H9 (cell line): ENCODE results near the gene FLT1. TPM values are rescaled to one million over a fixed set of nuclear protein-coding genes. Genes with fewer than 3 reads are reported as not detected.

Source experiments
- DNase-seq: peaks from one replicate; pipeline ENCODE4 v3.0.0-alpha.2; 2017
- H2AFZ ChIP-seq: one replicate; pipeline ENCODE4 v1.6.1; 2013; ENCODE audit warnings: mild to moderate bottlenecking, low read length, control low read depth, moderate library complexity
- H2AK5ac ChIP-seq: 2 replicates; pipeline ENCODE4 v1.6.1; 2013; ENCODE audit warnings: low read length, control low read depth, mixed read lengths; ENCODE audit not compliant: insufficient read length
- H2BK120ac ChIP-seq: one replicate; pipeline ENCODE4 v1.6.1; 2013; ENCODE audit warnings: low read depth, mild to moderate bottlenecking, low read length, control low read depth, inconsistent platforms; ENCODE audit not compliant: poor library complexity, severe bottlenecking
- H2BK12ac ChIP-seq: 2 replicates; pipeline ENCODE4 v1.6.1; 2013; ENCODE audit warnings: low read length, control low read depth, mixed read lengths, low read depth; ENCODE audit not compliant: insufficient read length
- H2BK15ac ChIP-seq: 2 replicates; pipeline ENCODE4 v1.6.1; 2013; ENCODE audit warnings: low read depth, low read length, control low read depth
- H2BK20ac ChIP-seq: one replicate; pipeline ENCODE4 v1.6.1; 2013; ENCODE audit warnings: low read depth, mild to moderate bottlenecking, low read length, control low read depth, inconsistent platforms; ENCODE audit not compliant: poor library complexity, severe bottlenecking
- H2BK5ac ChIP-seq: 2 replicates; pipeline ENCODE4 v1.6.1; 2013; ENCODE audit warnings: low read length, control low read depth, mixed read lengths; ENCODE audit not compliant: insufficient read length
- H3K14ac ChIP-seq: 2 replicates; pipeline ENCODE4 v1.6.1; 2013; ENCODE audit warnings: low read length, control low read depth; ENCODE audit not compliant: insufficient read depth
- H3K18ac ChIP-seq: 2 replicates; pipeline ENCODE4 v1.6.1; 2013; ENCODE audit warnings: low read depth, mild to moderate bottlenecking, mixed read lengths, low read length, control low read depth; ENCODE audit not compliant: insufficient read length
- H3K23ac ChIP-seq: 2 replicates; pipeline ENCODE4 v1.6.1; 2013; ENCODE audit warnings: low read length, control low read depth, mixed read lengths, low read depth; ENCODE audit not compliant: insufficient read length
- H3K23me2 ChIP-seq: 2 replicates; pipeline ENCODE4 v1.6.1; 2013; ENCODE audit warnings: low read depth, mild to moderate bottlenecking, mixed read lengths, low read length, control low read depth; ENCODE audit not compliant: insufficient read length, poor library complexity, severe bottlenecking
- H3K27ac ChIP-seq: 2 replicates; pipeline ENCODE4 v1.5.1; 2013; ENCODE audit warnings: low read length, control low read depth, mixed read lengths, low read depth; ENCODE audit not compliant: insufficient read length
- H3K27me3 ChIP-seq: 2 replicates; pipeline ENCODE4 v1.6.1; 2013; ENCODE audit warnings: low read length, control low read depth, inconsistent platforms; ENCODE audit not compliant: insufficient read depth
- H3K4ac ChIP-seq: 2 replicates; pipeline ENCODE4 v1.6.1; 2013; ENCODE audit warnings: low read depth, mild to moderate bottlenecking, control low read depth, inconsistent platforms, low read length, moderate library complexity
- H3K4me1 ChIP-seq: 2 replicates; pipeline ENCODE4 v1.6.1; 2013; ENCODE audit warnings: low read length, control low read depth, inconsistent platforms; ENCODE audit not compliant: insufficient read depth
- H3K4me2 ChIP-seq: 2 replicates; pipeline ENCODE4 v1.6.1; 2013; ENCODE audit warnings: low read length, control low read depth, mixed read lengths; ENCODE audit not compliant: insufficient read length, insufficient read depth
- H3K56ac ChIP-seq: 2 replicates; pipeline ENCODE4 v1.6.1; 2013; ENCODE audit warnings: low read depth, mild to moderate bottlenecking, mixed read lengths, low read length, control low read depth; ENCODE audit not compliant: insufficient read length
- H3K79me1 ChIP-seq: 2 replicates; pipeline ENCODE4 v1.6.1; 2013; ENCODE audit warnings: low read depth, mild to moderate bottlenecking, moderate library complexity, low read length, control low read depth, inconsistent platforms; ENCODE audit not compliant: insufficient read depth, poor library complexity, severe bottlenecking
- H3K79me2 ChIP-seq: 2 replicates; pipeline ENCODE4 v1.6.1; 2013; ENCODE audit warnings: low read length, control low read depth, inconsistent platforms; ENCODE audit not compliant: insufficient read depth
- H3K9ac ChIP-seq: 2 replicates; pipeline ENCODE4 v1.6.1; 2013; ENCODE audit warnings: low read length, control low read depth, mixed read lengths; ENCODE audit not compliant: insufficient read length; ENCODE audit errors: extremely low read depth
- H3K9me3 ChIP-seq: one replicate; pipeline ENCODE4 v1.6.1; 2013; ENCODE audit warnings: low read depth, low read length, inconsistent platforms; ENCODE audit not compliant: control insufficient read depth
- H3T11ph ChIP-seq: one replicate; pipeline ENCODE4 v1.6.1; 2013; ENCODE audit warnings: mild to moderate bottlenecking, low read length, control low read depth, inconsistent platforms
- H4K20me1 ChIP-seq: one replicate; pipeline ENCODE4 v1.6.1; 2013; ENCODE audit not compliant: control insufficient read depth, insufficient read length, insufficient read depth
- H4K5ac ChIP-seq: 2 replicates; pipeline ENCODE4 v1.6.1; 2013; ENCODE audit warnings: low read depth, mild to moderate bottlenecking, mixed read lengths, low read length, control low read depth; ENCODE audit not compliant: insufficient read length
- H4K8ac ChIP-seq: replicated peaks from 2 replicates; pipeline ENCODE4 v1.6.1; 2013; ENCODE audit warnings: low read length, control low read depth, mixed read lengths, low read depth; ENCODE audit not compliant: insufficient read length
- H4K91ac ChIP-seq: 2 replicates; pipeline ENCODE4 v1.6.1; 2013; ENCODE audit warnings: low read depth, mild to moderate bottlenecking, moderate library complexity, mixed read lengths, low read length, control low read depth; ENCODE audit not compliant: insufficient read length
- H3K27ac Mint-ChIP-seq, 3 experiments: 2 replicates in 2 of 3; 3 replicates in 1 of 3; pipeline ENCODE4 v1.8.0; 2020 to 2021; ENCODE audit warnings: mixed read lengths in 3 of 3, mild to moderate bottlenecking in 1 of 3, moderate library complexity in 1 of 3
- H3K27me3 Mint-ChIP-seq: 2 replicates; pipeline ENCODE4 v1.8.0; 2021; ENCODE audit warnings: low read depth, mild to moderate bottlenecking, moderate library complexity, mixed read lengths
- H3K36me3 Mint-ChIP-seq, 3 experiments: 2 replicates in 2 of 3; 3 replicates in 1 of 3; pipeline ENCODE4 v1.8.0; 2020 to 2021; ENCODE audit warnings: low read depth in 3 of 3, mixed read lengths in 3 of 3; ENCODE audit not compliant: insufficient read depth in 1 of 3
- H3K4me1 Mint-ChIP-seq, 2 experiments: 2 replicates each; pipeline ENCODE4 v1.8.0; 2020; ENCODE audit warnings: mixed read lengths in 2 of 2
- H3K4me3 Mint-ChIP-seq, 2 experiments: 2 replicates in 1 of 2; 3 replicates in 1 of 2; pipeline ENCODE4 v1.8.0; 2020 to 2021; ENCODE audit warnings: mild to moderate bottlenecking in 2 of 2, mixed read lengths in 2 of 2, moderate library complexity in 1 of 2
- H3K9me3 Mint-ChIP-seq, 2 experiments: 2 replicates in 1 of 2; 3 replicates in 1 of 2; pipeline ENCODE4 v1.8.0; 2020; ENCODE audit warnings: mild to moderate bottlenecking in 2 of 2, mixed read lengths in 2 of 2, moderate library complexity in 1 of 2
- WGBS: extraction: QIAGEN DNeasy Blood & Tissue Kit; methylation state at CpG from one replicate; pipeline ENCODE4 v1.1.7; 2013; ENCODE audit warnings: missing lambda C conversion rate, low lambda C conversion rate, mixed read lengths; ENCODE audit not compliant: insufficient read length; ENCODE audit errors: extremely low coverage; 5-methylcytosine and 5-hydroxymethylcytosine counted together
- total RNA-seq: library from RNA; stranded (reverse); gene quantifications from 2 replicates; pipeline ENCODE4 v1.2.1, GENCODE V29; 2021
- TF ChIP-seq, protein P1 (sequence below): fragments of 200-600 bp; sonication (generic); conservative IDR thresholded peaks from 3 replicates; pipeline ENCODE4 v1.8.0; 2021; ENCODE audit warnings: antibody characterized with exemption, mild to moderate bottlenecking

FLT1 gene
- total RNA-seq, 1 experiment from 2014 or later, result 84.1 TPM

GRCh38 chr13:28532388-28533124 lies 37.6 kb upstream of the FLT1 start:
- Histone ChIP-seq H2AFZ (no peak overlapping the region), H3K9me3 (no peaks in the 10 kb centered on the region), H3K9ac (peak overlapping the region; percentile 6), H3K56ac (no peak overlapping the region), H4K91ac (no peak overlapping the region), H3K4me1 (peaks cover 17% of the 10 kb centered on the region; the same call in 1 of the 2 replicates), H4K5ac (no peak overlapping the region), H2BK5ac (no peak overlapping the region), H3K79me2 (no peaks in the 10 kb centered on the region), H3K4ac (no peak overlapping the region), H2BK12ac (no peak overlapping the region), H2BK20ac (no peak overlapping the region), H2AK5ac (no peak overlapping the region), H3K23ac (no peak overlapping the region), H2BK15ac (no peak overlapping the region), H3K4me2 (peak overlapping the region; percentile 86), H3K27me3 (no peaks in the 10 kb centered on the region; the same call in 1 of the 2 replicates), H3K23me2 (peaks cover 17% of the 10 kb centered on the region), H3K14ac (no peak overlapping the region; the same call in 1 of the 2 replicates), H4K20me1 (no peaks in the 10 kb centered on the region), H3K79me1 (no peaks in the 10 kb centered on the region), H3T11ph (no peak overlapping the region), H3K27ac (no peak overlapping the region), H3K18ac (peak overlapping the region; percentile 32), H2BK120ac (no peak overlapping the region), H4K8ac (no peak overlapping the region)
- Mint-ChIP-seq H3K27me3 (peaks cover 28% of the 10 kb centered on the region), H3K4me1 (peaks cover 20 to 29% of the 10 kb centered on the region in 2 experiments), H3K36me3 (peaks cover 0 to 10% (median 6%) of the 10 kb centered on the region in 3 experiments; a peak in 4 of 7 replicates), H3K27ac (peak overlapping the region in 2 of 3 experiments; percentile 22 to 95; a peak in 2 of 7 replicates), H3K9me3 (peaks cover 3 to 20% of the 10 kb centered on the region in 2 experiments; a peak in 4 of 5 replicates), H3K4me3 (peak overlapping the region; percentile 68 to 83)
- TF ChIP-seq, protein P1, sequence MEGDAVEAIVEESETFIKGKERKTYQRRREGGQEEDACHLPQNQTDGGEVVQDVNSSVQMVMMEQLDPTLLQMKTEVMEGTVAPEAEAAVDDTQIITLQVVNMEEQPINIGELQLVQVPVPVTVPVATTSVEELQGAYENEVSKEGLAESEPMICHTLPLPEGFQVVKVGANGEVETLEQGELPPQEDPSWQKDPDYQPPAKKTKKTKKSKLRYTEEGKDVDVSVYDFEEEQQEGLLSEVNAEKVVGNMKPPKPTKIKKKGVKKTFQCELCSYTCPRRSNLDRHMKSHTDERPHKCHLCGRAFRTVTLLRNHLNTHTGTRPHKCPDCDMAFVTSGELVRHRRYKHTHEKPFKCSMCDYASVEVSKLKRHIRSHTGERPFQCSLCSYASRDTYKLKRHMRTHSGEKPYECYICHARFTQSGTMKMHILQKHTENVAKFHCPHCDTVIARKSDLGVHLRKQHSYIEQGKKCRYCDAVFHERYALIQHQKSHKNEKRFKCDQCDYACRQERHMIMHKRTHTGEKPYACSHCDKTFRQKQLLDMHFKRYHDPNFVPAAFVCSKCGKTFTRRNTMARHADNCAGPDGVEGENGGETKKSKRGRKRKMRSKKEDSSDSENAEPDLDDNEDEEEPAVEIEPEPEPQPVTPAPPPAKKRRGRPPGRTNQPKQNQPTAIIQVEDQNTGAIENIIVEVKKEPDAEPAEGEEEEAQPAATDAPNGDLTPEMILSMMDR, result no peak
- WGBS, result no CpG with 5 or more reads among the region's 96 CpGs
- peak; percentile 57 for DNase-seq
